ENCODE results near the gene CLIP2.
"Not testable (repeated sequence)": the region's sequence is repeated elsewhere in the genome, so short reads cannot be mapped to it uniquely, and the experiment has no call there.

DNA sequence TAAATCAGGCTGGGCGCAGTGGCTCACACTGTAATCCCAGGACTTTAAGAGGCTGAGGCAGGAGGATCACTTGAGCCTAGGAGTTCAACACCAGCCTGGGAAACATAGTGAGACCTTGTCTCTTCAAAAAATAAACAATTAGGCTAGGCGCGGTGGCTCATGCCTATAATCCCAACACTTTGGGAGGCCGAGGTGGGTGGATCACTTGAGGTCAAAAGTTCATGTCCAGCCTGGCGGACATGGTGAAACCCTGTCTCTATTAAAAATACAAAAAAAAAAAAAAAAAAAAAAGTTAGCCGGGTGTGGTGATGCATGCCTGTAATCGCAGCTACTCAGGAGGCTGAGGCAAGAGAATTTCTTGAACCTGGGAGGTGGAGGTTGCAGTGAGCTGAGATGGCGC lies 95.6 kb downstream of the CLIP2 start:
- not testable (repeated sequence) for TF ChIP-seq TAF1 (IDR thresholded peaks at IDR 0.05; ENCODE audit: borderline replicate concordance, low read depth, low read length); POLR2A (IDR thresholded peaks at IDR 0.05; ENCODE audit: low read depth, low read length); POLR2AphosphoS5 (IDR thresholded peaks at IDR 0.05; ENCODE audit: low read depth, low read length)

All from GM12892 (cell line).